ENCODE results near the gene MTMR3. TPM values are rescaled to one million over a fixed set of nuclear protein-coding genes. Genes with fewer than 3 reads are reported as not detected.

Gene MTMR3
- total RNA-seq, 2 experiments from 2014 or later: 57.8 to 60.6 TPM

GRCh38 chr22:29842740-29843139 lies 40.2 kb upstream of the MTMR3 start:
- CTCF ChIA-PET: no interaction called here
- intact Hi-C loops (cut with DNase I, micrococcal nuclease): no loop called here

GRCh38 chr22:29846290-29846689 lies 36.7 kb upstream of the MTMR3 start:
- intact Hi-C loops (cut with DNase I, micrococcal nuclease): no loop called here

More at GRCh38 chr22:29842740-29843139, 40.2 kb upstream of the MTMR3 start:
- Mint-ChIP-seq H3K27ac (no peak overlapping the region), H3K27me3 (no peaks in the 10 kb centered on the region), H3K36me3 (ENCODE audit: low read depth) (peaks cover 9% of the 10 kb centered on the region), H3K4me3 (no peak overlapping the region), H3K9me3 (no peaks in the 10 kb centered on the region), H3K4me1 (ENCODE audit: low read depth) (peaks cover 15% of the 10 kb centered on the region)
- DNase-seq (no peak), ATAC-seq (ENCODE audit: poor library complexity) (no peak)
- H3K9me3 ChIP-seq (ENCODE audit: control insufficient read depth in 1 of 2, insufficient read depth in 1 of 2, low read length in 2 of 2): peaks cover 0 to 6% of the 10 kb centered on the region in 2 experiments
- H3K4me3 ChIP-seq (ENCODE audit: low read length): no peak overlapping the region
- no peaks in the 10 kb centered on the region for H3K36me3 ChIP-seq (ENCODE audit: insufficient read depth, low read length)
- no peak for TF ChIP-seq CTCF (IDR thresholded peaks at IDR 0.05)
- POLR2A ChIA-PET: no interaction called here
- no peak overlapping the region for H3K27ac ChIP-seq (ENCODE audit: low read depth in 1 of 2, low read length in 2 of 2)
- no peaks in the 10 kb centered on the region for H3K27me3 ChIP-seq (ENCODE audit: control insufficient read depth in 1 of 2, insufficient read depth in 2 of 2, low read length in 2 of 2)
- peaks cover 10% of the 10 kb centered on the region for H3K4me1 ChIP-seq (ENCODE audit: insufficient read depth, low read length)

GRCh38 chr22:29848111-29848510 lies 34.9 kb upstream of the MTMR3 start:
- Histone ChIP-seq H3K9me3 (ENCODE audit: control insufficient read depth in 1 of 2, insufficient read depth in 1 of 2, low read length in 2 of 2) (peaks cover 0 to 6% of the 10 kb centered on the region in 2 experiments), H3K4me3 (ENCODE audit: low read length) (no peak overlapping the region), H3K36me3 (ENCODE audit: insufficient read depth, low read length) (no peaks in the 10 kb centered on the region), H3K27me3 (ENCODE audit: control insufficient read depth in 1 of 2, insufficient read depth in 2 of 2, low read length in 2 of 2) (no peaks in the 10 kb centered on the region), H3K4me1 (ENCODE audit: insufficient read depth, low read length) (no peaks in the 10 kb centered on the region), H3K27ac (ENCODE audit: low read depth in 1 of 2, low read length in 2 of 2) (no peak overlapping the region)
- DNase-seq (no peak), ATAC-seq (ENCODE audit: poor library complexity) (no peak)
- Mint-ChIP-seq H3K4me1 (ENCODE audit: low read depth) (no peaks in the 10 kb centered on the region), H3K4me3 (no peak overlapping the region), H3K36me3 (ENCODE audit: low read depth) (no peaks in the 10 kb centered on the region), H3K27me3 (no peaks in the 10 kb centered on the region), H3K27ac (no peak overlapping the region), H3K9me3 (no peaks in the 10 kb centered on the region)
- ChIA-PET POLR2A (no interaction called here), CTCF (no interaction called here)
- no peak for TF ChIP-seq CTCF (IDR thresholded peaks at IDR 0.05)
- intact Hi-C loops (cut with DNase I, micrococcal nuclease): no loop called here

More at GRCh38 chr22:29846290-29846689, 36.7 kb upstream of the MTMR3 start:
- H3K9me3 Mint-ChIP-seq: no peaks in the 10 kb centered on the region
- ChIA-PET POLR2A (interaction anchor here (0.9 kb wide), 1 partner anchor 8 kb away, joined by 3 read pairs; the partner anchor contains the start of gene ASCC2), CTCF (no interaction called here)
- no peak overlapping the region for H3K27ac Mint-ChIP-seq
- H3K27ac ChIP-seq (ENCODE audit: low read depth in 1 of 2, low read length in 2 of 2): no peak overlapping the region
- H3K27me3 Mint-ChIP-seq: no peaks in the 10 kb centered on the region
- no peak for TF ChIP-seq CTCF (IDR thresholded peaks at IDR 0.05)
- H3K4me1 Mint-ChIP-seq (ENCODE audit: low read depth): no peaks in the 10 kb centered on the region
- no peaks in the 10 kb centered on the region for H3K36me3 ChIP-seq (ENCODE audit: insufficient read depth, low read length)
- no peaks in the 10 kb centered on the region for H3K27me3 ChIP-seq (ENCODE audit: control insufficient read depth in 1 of 2, insufficient read depth in 2 of 2, low read length in 2 of 2)
- H3K4me3 ChIP-seq (ENCODE audit: low read length): no peak overlapping the region
- ATAC-seq (ENCODE audit: poor library complexity) (no peak), DNase-seq (no peak)
- peaks cover 0 to 6% of the 10 kb centered on the region in 2 experiments for H3K9me3 ChIP-seq (ENCODE audit: control insufficient read depth in 1 of 2, insufficient read depth in 1 of 2, low read length in 2 of 2)
- H3K4me1 ChIP-seq (ENCODE audit: insufficient read depth, low read length): no peaks in the 10 kb centered on the region
- no peak overlapping the region for H3K4me3 Mint-ChIP-seq
- H3K36me3 Mint-ChIP-seq (ENCODE audit: low read depth): no peaks in the 10 kb centered on the region

All from CD4-positive, alpha-beta T cell (primary cell).